Glutamatergic neuron (in vitro differentiated cells): Measurements from ENCODE around the gene POU2F2. TPM values are rescaled to one million over a fixed set of nuclear protein-coding genes. Genes with fewer than 3 reads are reported as not detected.
A peak's percentile ranks its signal among the peaks of the same experiment; 100 is the strongest.

ENCODE experiments used
- DNase-seq: peaks from one replicate; pipeline ENCODE4 v3.0.0; 2022
- H3K27ac Mint-ChIP-seq: one replicate; pipeline ENCODE4 v1.8.0; 2020; ENCODE audit warnings: mild to moderate bottlenecking, mixed read lengths, inconsistent platforms; ENCODE audit not compliant: unreplicated experiment
- H3K27me3 Mint-ChIP-seq: one replicate; pipeline ENCODE4 v1.8.0; 2020; ENCODE audit warnings: mild to moderate bottlenecking, moderate library complexity, mixed read lengths, inconsistent platforms; ENCODE audit not compliant: unreplicated experiment
- H3K36me3 Mint-ChIP-seq: one replicate; pipeline ENCODE4 v1.8.0; 2020; ENCODE audit warnings: mild to moderate bottlenecking, mixed read lengths, inconsistent platforms; ENCODE audit not compliant: unreplicated experiment
- H3K4me1 Mint-ChIP-seq: one replicate; pipeline ENCODE4 v1.8.0; 2020; ENCODE audit warnings: mild to moderate bottlenecking, low read depth, mixed read lengths, inconsistent platforms; ENCODE audit not compliant: unreplicated experiment
- H3K4me3 Mint-ChIP-seq: one replicate; pipeline ENCODE4 v1.8.0; 2020; ENCODE audit warnings: mild to moderate bottlenecking, mixed read lengths, inconsistent platforms; ENCODE audit not compliant: unreplicated experiment
- H3K9me3 Mint-ChIP-seq: one replicate; pipeline ENCODE4 v1.8.0; 2020; ENCODE audit warnings: mild to moderate bottlenecking, moderate library complexity, mixed read lengths, inconsistent platforms; ENCODE audit not compliant: unreplicated experiment
- CTCF ChIP-seq: fragments of 200-600 bp; sonication (generic); IDR thresholded peaks from one replicate; pipeline ENCODE4 v1.5.0; 2021; ENCODE audit not compliant: partially characterized antibody, unreplicated experiment
- total RNA-seq: library from RNA; stranded (reverse); fragmentation: NEBNext Ultra II Directional; extraction: Animal tissue kit (Norgen Biotek cat#: 25700); gene quantifications from one replicate; pipeline ENCODE4 v1.2.1, GENCODE V29; 2021; ENCODE audit not compliant: unreplicated experiment

The POU2F2 gene
- total RNA-seq, 1 donor from 2014 or later, result 53.4 TPM

GRCh38 chr19:42116308-42117075, 15.8 kb downstream of the POU2F2 start:
- H3K27ac Mint-ChIP-seq, result no peak overlapping the region

GRCh38 chr19:42115705-42116104, 16.5 kb downstream of the POU2F2 start:
- Mint-ChIP-seq H3K27ac (no peak overlapping the region), H3K27me3 (peaks cover 14% of the 10 kb centered on the region), H3K36me3 (peaks cover 2% of the 10 kb centered on the region), H3K9me3 (peaks cover 2% of the 10 kb centered on the region), H3K4me3 (no peak overlapping the region), H3K4me1 (peaks cover 35% of the 10 kb centered on the region)
- TF ChIP-seq CTCF, result no peak
- DNase-seq, result no peak

More at GRCh38 chr19:42116308-42117075, 15.8 kb downstream of the POU2F2 start:
- no peak for DNase-seq
- Mint-ChIP-seq H3K4me3 (no peak overlapping the region), H3K4me1 (peaks cover 36% of the 10 kb centered on the region), H3K27me3 (peaks cover 12% of the 10 kb centered on the region), H3K9me3 (peaks cover 2% of the 10 kb centered on the region), H3K36me3 (peaks cover 4% of the 10 kb centered on the region)
- peak; percentile 21 for TF ChIP-seq CTCF

GRCh38 chr19:42115219-42115618, 17.0 kb downstream of the POU2F2 start:
- no peak overlapping the region for H3K4me3 Mint-ChIP-seq
- no peak for DNase-seq
- H3K9me3 Mint-ChIP-seq, result peaks cover 2% of the 10 kb centered on the region
- H3K4me1 Mint-ChIP-seq, result peaks cover 35% of the 10 kb centered on the region
- H3K36me3 Mint-ChIP-seq, result no peaks in the 10 kb centered on the region
- peaks cover 13% of the 10 kb centered on the region for H3K27me3 Mint-ChIP-seq
- H3K27ac Mint-ChIP-seq, result no peak overlapping the region
- TF ChIP-seq CTCF, result no peak

GRCh38 chr19:42114412-42114811, 17.8 kb downstream of the POU2F2 start:
- TF ChIP-seq CTCF, result no peak
- Mint-ChIP-seq H3K27ac (peak overlapping the region; percentile 99), H3K27me3 (peaks cover 13% of the 10 kb centered on the region)

GRCh38 chr19:42113641-42114348, 18.5 kb downstream of the POU2F2 start:
- peak; percentile 88 for DNase-seq
- Mint-ChIP-seq H3K9me3 (no peaks in the 10 kb centered on the region), H3K27me3 (peaks cover 13% of the 10 kb centered on the region), H3K4me1 (peaks cover 35% of the 10 kb centered on the region), H3K36me3 (no peaks in the 10 kb centered on the region), H3K4me3 (peak overlapping the region; percentile 81), H3K27ac (peak overlapping the region; percentile 99)
- no peak for TF ChIP-seq CTCF

More at GRCh38 chr19:42114412-42114811, 17.8 kb downstream of the POU2F2 start:
- DNase-seq, result peak; percentile 86
- H3K9me3 Mint-ChIP-seq, result peaks cover 2% of the 10 kb centered on the region
- H3K4me3 Mint-ChIP-seq, result peak overlapping the region; percentile 81
- H3K4me1 Mint-ChIP-seq, result peaks cover 35% of the 10 kb centered on the region
- no peaks in the 10 kb centered on the region for H3K36me3 Mint-ChIP-seq
